HuH-7.5 (cell line): ENCODE results near the gene CCR5AS.
A peak's percentile ranks its signal among the peaks of the same experiment; 100 is the strongest.

Experiments
- DNase-seq: peaks from one replicate; pipeline ENCODE4 v3.0.0; 2011; ENCODE audit warnings: low spot score

The CCR5AS gene

DNA sequence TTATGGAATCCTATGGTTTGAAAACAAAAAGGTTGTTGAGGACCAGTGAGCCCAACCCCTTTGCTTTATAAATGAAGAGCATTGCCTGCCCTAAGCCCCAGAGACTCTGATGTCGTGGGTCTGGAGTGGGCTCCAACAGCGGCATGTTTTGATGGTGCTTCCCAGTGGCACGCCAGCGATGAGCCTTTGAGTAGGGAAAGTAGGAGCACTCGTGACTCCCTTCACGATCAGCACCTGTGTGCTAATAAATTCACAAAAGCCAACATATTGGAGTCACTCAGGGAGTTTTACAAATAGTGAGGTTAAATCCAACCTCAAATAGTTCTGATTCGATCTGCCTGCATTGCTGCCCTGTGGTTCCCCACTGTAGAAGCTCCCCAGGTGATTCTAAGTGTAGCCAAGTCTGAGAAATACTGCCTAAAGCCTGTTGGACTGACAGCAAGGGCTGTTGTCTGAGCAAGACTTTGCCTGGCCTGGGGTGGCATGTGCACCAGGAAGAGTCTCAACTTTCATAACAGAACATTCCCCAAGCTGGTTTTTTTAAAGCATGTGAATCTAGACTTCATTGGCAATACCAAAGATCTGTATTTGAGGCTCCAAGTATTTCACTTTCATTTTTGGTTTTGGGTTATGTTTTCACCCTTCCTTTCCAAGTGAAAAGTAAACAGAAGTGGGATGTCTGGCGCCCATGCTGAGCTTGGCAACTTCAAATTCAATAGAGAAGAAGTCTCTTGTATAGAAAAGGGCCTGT lies 26.2 kb downstream of the CCR5AS start:
- no peak for DNase-seq

DNA sequence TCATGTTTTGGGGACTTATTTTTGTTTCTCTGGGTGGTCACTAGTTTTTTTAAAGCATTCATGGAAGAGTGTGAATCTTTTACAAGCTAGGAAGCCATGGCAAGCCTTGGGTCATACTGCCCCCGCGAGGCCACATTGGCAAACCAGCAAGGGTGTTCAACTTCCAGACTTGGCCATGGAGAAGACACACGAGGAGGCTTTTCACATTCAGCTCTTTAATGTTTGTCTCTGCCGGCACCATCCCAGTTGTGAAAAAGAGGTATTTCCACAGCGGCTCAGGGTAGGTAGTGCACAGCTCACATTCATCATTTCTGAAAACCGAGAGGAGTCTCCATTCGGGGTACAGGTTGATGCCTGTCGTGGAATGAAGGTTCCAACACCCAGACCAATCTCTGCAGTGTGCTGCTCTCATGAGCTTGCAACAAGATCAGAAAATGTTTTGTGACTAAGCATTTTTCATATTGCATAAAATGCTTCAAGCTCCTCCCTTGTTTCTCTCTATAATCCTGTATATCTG lies 28.4 kb downstream of the CCR5AS start:
- no peak for DNase-seq

- DNase-seq: no peak
These were observed 31.1 kb downstream of the CCR5AS start for GRCh38 chr3:46375814-46376213.

DNA sequence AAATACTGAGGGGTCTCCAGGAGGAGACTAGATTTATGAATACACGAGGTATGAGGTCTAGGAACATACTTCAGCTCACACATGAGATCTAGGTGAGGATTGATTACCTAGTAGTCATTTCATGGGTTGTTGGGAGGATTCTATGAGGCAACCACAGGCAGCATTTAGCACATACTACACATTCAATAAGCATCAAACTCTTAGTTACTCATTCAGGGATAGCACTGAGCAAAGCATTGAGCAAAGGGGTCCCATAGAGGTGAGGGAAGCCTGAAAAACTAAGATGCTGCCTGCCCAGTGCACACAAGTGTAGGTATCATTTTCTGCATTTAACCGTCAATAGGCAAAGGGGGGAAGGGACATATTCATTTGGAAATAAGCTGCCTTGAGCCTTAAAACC lies 31.6 kb downstream of the CCR5AS start:
- no peak for DNase-seq

- DNase-seq: no peak
These were observed 32.1 kb downstream of the CCR5AS start for GRCh38 chr3:46374755-46375154.

DNA sequence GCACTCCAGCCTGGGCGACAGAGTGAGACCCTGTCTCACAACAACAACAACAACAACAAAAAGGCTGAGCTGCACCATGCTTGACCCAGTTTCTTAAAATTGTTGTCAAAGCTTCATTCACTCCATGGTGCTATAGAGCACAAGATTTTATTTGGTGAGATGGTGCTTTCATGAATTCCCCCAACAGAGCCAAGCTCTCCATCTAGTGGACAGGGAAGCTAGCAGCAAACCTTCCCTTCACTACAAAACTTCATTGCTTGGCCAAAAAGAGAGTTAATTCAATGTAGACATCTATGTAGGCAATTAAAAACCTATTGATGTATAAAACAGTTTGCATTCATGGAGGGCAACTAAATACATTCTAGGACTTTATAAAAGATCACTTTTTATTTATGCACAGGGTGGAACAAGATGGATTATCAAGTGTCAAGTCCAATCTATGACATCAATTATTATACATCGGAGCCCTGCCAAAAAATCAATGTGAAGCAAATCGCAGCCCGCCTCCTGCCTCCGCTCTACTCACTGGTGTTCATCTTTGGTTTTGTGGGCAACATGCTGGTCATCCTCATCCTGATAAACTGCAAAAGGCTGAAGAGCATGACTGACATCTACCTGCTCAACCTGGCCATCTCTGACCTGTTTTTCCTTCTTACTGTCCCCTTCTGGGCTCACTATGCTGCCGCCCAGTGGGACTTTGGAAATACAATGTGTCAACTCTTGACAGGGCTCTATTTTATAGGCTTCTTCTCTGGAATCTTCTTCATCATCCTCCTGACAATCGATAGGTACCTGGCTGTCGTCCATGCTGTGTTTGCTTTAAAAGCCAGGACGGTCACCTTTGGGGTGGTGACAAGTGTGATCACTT lies 34.1 kb downstream of the CCR5AS start:
- DNase-seq: no peak

DNA sequence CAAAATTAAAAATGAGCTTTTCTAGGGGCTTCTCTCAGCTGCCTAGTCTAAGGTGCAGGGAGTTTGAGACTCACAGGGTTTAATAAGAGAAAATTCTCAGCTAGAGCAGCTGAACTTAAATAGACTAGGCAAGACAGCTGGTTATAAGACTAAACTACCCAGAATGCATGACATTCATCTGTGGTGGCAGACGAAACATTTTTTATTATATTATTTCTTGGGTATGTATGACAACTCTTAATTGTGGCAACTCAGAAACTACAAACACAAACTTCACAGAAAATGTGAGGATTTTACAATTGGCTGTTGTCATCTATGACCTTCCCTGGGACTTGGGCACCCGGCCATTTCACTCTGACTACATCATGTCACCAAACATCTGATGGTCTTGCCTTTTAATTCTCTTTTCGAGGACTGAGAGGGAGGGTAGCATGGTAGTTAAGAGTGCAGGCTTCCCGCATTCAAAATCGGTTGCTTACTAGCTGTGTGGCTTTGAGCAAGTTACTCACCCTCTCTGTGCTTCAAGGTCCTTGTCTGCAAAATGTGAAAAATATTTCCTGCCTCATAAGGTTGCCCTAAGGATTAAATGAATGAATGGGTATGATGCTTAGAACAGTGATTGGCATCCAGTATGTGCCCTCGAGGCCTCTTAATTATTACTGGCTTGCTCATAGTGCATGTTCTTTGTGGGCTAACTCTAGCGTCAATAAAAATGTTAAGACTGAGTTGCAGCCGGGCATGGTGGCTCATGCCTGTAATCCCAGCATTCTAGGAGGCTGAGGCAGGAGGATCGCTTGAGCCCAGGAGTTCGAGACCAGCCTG lies 35.1 kb downstream of the CCR5AS start:
- no peak for DNase-seq

DNA sequence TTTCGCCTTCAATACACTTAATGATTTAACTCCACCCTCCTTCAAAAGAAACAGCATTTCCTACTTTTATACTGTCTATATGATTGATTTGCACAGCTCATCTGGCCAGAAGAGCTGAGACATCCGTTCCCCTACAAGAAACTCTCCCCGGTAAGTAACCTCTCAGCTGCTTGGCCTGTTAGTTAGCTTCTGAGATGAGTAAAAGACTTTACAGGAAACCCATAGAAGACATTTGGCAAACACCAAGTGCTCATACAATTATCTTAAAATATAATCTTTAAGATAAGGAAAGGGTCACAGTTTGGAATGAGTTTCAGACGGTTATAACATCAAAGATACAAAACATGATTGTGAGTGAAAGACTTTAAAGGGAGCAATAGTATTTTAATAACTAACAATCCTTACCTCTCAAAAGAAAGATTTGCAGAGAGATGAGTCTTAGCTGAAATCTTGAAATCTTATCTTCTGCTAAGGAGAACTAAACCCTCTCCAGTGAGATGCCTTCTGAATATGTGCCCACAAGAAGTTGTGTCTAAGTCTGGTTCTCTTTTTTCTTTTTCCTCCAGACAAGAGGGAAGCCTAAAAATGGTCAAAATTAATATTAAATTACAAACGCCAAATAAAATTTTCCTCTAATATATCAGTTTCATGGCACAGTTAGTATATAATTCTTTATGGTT lies 35.9 kb downstream of the CCR5AS start, which contains the start of gene CCR5:
Gene CCR5 (plus strand): TSS at position 108 of the 680 bp plus-strand sequence. CDS start 1,957 bp downstream, outside the sequence.
- no peak for DNase-seq

GRCh38 chr3:46369675-46370132 lies 37.2 kb downstream of the CCR5AS start:
- DNase-seq: no peak

- DNase-seq: no peak
These were observed 37.7 kb downstream of the CCR5AS start for GRCh38 chr3:46369151-46369550.

DNA sequence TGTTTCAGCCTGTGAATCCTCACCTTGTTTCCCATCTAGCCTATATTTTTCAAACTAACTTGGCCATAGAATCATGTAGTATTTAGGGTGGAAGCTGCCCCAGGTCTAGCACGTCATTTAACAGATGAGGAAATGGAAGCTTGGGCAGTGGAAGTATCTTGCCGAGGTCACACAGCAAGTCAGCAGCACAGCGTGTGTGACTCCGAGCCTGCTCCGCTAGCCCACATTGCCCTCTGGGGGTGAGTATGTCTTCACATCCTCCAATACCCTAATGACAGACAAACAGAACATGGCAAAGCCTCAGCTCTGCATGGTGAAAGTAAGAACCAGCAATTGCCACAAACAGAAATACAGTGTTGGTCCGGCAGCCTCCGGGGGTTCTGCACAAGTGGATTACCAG lies 38.3 kb downstream of the CCR5AS start:
- peak; percentile 33 for DNase-seq

GRCh38 chr3:46367811-46368210 lies 39.1 kb downstream of the CCR5AS start:
- DNase-seq: peak; percentile 61

DNA sequence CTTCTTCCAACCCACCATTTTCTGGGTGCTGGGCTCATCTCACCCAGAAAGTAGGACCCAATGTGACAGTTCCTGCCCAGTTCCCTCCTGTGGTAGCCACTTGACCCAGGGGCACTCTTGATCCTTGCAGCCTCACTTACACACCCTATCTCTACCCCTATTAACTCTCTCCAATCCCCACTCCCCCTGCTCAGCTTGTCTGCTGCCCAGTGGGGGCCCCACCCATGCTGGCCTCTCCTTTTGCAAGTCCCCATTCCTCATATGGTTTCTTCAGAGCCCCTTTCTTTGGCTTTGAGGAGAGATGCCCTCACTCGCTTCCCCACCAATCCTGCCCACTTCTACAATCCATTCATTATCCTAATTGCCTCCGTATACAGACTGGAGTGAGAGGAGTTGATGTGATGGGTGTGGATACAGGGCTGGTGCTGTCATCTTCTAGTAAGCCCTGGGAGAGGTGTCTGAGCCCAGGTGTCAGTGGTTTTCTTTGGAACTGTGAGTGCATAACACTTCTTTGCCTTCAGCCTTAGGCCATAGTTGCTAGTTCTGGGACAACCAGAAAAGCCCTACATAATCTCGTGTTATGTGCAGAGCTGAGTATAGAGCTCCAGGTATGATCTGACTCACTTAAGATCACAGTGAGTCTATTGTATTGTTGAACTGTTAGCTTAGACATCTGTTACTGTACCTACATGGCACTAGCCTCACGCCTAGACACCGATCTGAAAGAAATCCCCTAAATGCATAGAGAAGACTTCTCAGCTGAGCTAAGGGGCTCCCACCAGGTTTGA lies 40.9 kb downstream of the CCR5AS start:
- no peak for DNase-seq

- DNase-seq: no peak
These were observed 41.8 kb downstream of the CCR5AS start for GRCh38 chr3:46365041-46365440.

- DNase-seq: no peak
These were observed 45.2 kb downstream of the CCR5AS start for GRCh38 chr3:46361408-46362283.

- DNase-seq: no peak
These were observed 46.0 kb downstream of the CCR5AS start for GRCh38 chr3:46360907-46361306.

- no peak for DNase-seq
These were observed 47.0 kb downstream of the CCR5AS start for GRCh38 chr3:46359733-46360493.

DNA sequence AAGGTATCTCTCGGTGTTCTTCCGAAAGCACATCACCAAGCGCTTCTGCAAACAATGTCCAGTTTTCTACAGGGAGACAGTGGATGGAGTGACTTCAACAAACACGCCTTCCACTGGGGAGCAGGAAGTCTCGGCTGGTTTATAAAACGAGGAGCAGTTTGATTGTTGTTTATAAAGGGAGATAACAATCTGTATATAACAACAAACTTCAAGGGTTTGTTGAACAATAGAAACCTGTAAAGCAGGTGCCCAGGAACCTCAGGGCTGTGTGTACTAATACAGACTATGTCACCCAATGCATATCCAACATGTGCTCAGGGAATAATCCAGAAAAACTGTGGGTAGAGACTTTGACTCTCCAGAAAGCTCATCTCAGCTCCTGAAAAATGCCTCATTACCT lies 48.4 kb downstream of the CCR5AS start:
- DNase-seq: no peak

DNA sequence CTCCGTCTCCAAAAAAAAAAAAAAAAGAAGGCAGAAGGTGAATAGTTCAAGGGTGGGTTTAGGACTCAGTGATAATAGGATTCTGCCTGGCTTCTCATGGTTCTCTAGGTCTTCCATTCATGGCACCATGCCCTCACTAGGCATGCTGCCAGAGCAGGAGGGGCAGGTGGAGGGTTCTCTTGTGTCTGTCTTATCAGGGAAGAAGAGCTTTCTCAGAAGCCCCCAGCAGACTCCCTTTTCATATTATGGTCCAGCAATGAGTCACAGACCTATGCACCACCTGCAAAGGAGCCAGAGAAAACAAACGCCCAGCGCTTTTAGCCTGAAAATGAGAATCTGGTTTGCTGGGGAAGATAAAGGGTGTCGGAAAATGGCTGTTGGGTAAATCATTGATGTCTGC lies 50.0 kb downstream of the CCR5AS start:
- DNase-seq: no peak
